Right ventricle myocardium superior (tissue), 1 donor: ENCODE measurements around the gene ZNF600. TPM values are rescaled to one million over a fixed set of nuclear protein-coding genes. Genes with fewer than 3 reads are reported as not detected.
"Not testable (repeated sequence)": the region's sequence is repeated elsewhere in the genome, so short reads cannot be mapped to it uniquely, and the experiment has no call there.

Source experiments
- ATAC-seq: fragments of 200-7000 bp; cut with Tn5 transposase; one replicate; pipeline ENCODE4 v1.9.1; 2020; ENCODE audit warnings: mild to moderate bottlenecking; ENCODE audit not compliant: poor library complexity
- DNase-seq: peaks from one replicate; pipeline ENCODE4 v3.0.0-alpha.2; 2020
- intact Hi-C: fragments of 100-400 bp; cut with DNase I; formaldehyde crosslinking; loops from one replicate; pipeline ENCODE4 v1.11.2; 2022
- total RNA-seq: library from RNA; stranded (reverse); fragmentation: NEBNext Ultra II Directional; extraction: Animal tissue kit (Norgen Biotek cat#: 25700); gene quantifications from one replicate; pipeline ENCODE4 v1.2.1, GENCODE V29; 2021
- donor health status: DM: no; HTN: yes; CAD: no; lungs with severe emphysema.

The ZNF600 gene
- total RNA-seq, 1 donor from 2014 or later, result 2.6 TPM

DNA sequence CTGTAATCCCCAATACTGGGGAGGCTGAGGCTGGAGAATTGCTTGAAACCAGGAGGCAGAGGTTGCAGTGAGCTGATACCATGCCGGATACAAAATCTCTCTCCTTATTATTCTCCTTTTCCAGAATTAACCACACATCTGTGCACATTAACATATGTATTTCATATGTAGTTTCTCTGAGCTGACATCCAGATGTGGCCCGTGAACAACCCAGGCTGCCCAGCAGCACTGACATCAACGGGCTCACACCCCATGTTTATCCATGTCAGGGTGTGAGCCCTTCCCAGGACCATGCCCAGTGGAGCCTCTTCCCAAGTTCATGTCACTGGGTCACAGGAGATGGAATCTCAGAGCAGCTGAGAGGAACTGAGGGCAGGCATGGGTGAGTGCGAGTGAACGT lies 71.3 kb downstream of the ZNF600 start:
- DNase-seq, ATAC-seq, intact Hi-C loops: not testable (repeated sequence)

Other genes starting within 250 kb of the ZNF600 start
- 15.6 TPM for gene ZNF701, start 216.5 kb downstream of the ZNF600 start, total RNA-seq
- gene ZNF83, start 148.4 kb downstream of the ZNF600 start, total RNA-seq, result 15.6 TPM
- gene ZNF611, start 51.7 kb downstream of the ZNF600 start, total RNA-seq, result 6.0 TPM
- 7.5 TPM for gene ZNF28, start 34.8 kb upstream of the ZNF600 start, total RNA-seq
- gene ZNF468, start 70.8 kb upstream of the ZNF600 start, total RNA-seq, result 7.6 TPM
- gene ZNF320, start 110.8 kb upstream of the ZNF600 start, total RNA-seq, result 7.7 TPM
- 1.7 TPM for gene ZNF888, start 136.6 kb upstream of the ZNF600 start, total RNA-seq
- 4.7 TPM for gene ZNF816, start 176.1 kb upstream of the ZNF600 start, total RNA-seq
- gene ERVV-1, start 227.1 kb upstream of the ZNF600 start, total RNA-seq, result not detected